ENCODE measurements around the gene NTM.

DNA sequence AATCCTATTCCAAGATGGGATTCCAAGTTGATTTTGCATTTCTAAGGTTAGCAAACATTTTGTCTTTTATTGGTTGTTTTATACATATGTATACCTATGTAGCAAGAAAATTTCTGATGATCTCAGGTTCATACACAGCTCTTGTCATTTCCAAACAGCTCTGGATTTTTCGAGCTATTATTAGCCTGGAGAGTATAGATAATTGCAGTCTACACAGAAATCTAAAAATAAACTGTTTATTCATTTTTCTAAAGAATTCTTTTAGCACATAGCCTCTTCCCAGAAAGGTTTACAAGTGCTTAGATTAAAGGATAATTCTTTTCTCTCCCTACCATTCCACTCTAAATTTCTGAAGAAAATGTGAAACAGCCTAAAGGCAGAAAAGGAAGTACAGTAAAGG is 705.0 kb downstream of the NTM start:
- TF ChIP-seq, protein P1, sequence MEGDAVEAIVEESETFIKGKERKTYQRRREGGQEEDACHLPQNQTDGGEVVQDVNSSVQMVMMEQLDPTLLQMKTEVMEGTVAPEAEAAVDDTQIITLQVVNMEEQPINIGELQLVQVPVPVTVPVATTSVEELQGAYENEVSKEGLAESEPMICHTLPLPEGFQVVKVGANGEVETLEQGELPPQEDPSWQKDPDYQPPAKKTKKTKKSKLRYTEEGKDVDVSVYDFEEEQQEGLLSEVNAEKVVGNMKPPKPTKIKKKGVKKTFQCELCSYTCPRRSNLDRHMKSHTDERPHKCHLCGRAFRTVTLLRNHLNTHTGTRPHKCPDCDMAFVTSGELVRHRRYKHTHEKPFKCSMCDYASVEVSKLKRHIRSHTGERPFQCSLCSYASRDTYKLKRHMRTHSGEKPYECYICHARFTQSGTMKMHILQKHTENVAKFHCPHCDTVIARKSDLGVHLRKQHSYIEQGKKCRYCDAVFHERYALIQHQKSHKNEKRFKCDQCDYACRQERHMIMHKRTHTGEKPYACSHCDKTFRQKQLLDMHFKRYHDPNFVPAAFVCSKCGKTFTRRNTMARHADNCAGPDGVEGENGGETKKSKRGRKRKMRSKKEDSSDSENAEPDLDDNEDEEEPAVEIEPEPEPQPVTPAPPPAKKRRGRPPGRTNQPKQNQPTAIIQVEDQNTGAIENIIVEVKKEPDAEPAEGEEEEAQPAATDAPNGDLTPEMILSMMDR (IDR thresholded peaks at IDR 0.05): no peak
- TF ChIP-seq ELF4 (CRISPR knock-in tag; IDR thresholded peaks at IDR 0.05; ENCODE audit: low read depth) (no peak), TEAD1 (CRISPR knock-in tag; IDR thresholded peaks at IDR 0.05) (no peak), RELA (CRISPR knock-in tag; IDR thresholded peaks at IDR 0.05; ENCODE audit: borderline replicate concordance) (no peak)
- TF ChIP-seq, protein P2, sequence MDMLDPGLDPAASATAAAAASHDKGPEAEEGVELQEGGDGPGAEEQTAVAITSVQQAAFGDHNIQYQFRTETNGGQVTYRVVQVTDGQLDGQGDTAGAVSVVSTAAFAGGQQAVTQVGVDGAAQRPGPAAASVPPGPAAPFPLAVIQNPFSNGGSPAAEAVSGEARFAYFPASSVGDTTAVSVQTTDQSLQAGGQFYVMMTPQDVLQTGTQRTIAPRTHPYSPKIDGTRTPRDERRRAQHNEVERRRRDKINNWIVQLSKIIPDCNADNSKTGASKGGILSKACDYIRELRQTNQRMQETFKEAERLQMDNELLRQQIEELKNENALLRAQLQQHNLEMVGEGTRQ (CRISPR knock-in tag; IDR thresholded peaks at IDR 0.05): no peak
- TF ChIP-seq, protein P3, sequence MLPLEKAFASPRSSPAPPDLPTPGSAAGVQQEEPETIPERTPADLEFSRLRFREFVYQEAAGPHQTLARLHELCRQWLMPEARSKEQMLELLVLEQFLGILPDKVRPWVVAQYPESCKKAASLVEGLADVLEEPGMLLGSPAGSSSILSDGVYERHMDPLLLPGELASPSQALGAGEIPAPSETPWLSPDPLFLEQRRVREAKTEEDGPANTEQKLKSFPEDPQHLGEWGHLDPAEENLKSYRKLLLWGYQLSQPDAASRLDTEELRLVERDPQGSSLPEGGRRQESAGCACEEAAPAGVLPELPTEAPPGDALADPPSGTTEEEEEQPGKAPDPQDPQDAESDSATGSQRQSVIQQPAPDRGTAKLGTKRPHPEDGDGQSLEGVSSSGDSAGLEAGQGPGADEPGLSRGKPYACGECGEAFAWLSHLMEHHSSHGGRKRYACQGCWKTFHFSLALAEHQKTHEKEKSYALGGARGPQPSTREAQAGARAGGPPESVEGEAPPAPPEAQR (CRISPR knock-in tag; IDR thresholded peaks at IDR 0.05): no peak
